H1 (cell line): ENCODE measurements around the gene HOXA13. TPM values are rescaled to one million over a fixed set of nuclear protein-coding genes. Genes with fewer than 3 reads are reported as not detected.
A peak's percentile ranks its signal among the peaks of the same experiment; 100 is the strongest.

Source experiments
- BACH1 ChIP-seq: IDR thresholded peaks from 2 replicates; pipeline ENCODE4 v1.6.1; 2012; ENCODE audit warnings: low read length, improper control_type of control experiment
- BRCA1 ChIP-seq: IDR thresholded peaks from 2 replicates; pipeline ENCODE4 v1.6.1; 2012; ENCODE audit warnings: low read depth, low read length, improper control_type of control experiment
- E2F6 ChIP-seq: IDR thresholded peaks from 2 replicates; pipeline ENCODE4 v1.6.1; 2012; ENCODE audit warnings: inconsistent platforms
- GABPA ChIP-seq: IDR thresholded peaks from 2 replicates; pipeline ENCODE4 v1.6.1; 2011; ENCODE audit warnings: mild to moderate bottlenecking, low read length, moderate library complexity, borderline replicate concordance; ENCODE audit not compliant: insufficient read depth
- GTF2F1 ChIP-seq: IDR thresholded peaks from 2 replicates; pipeline ENCODE4 v1.6.1; 2012; ENCODE audit warnings: low read depth, low read length, improper control_type of control experiment, borderline replicate concordance
- POLR2A ChIP-seq, 2 experiments: IDR thresholded peaks; 1 replicate in 1 of 2; 2 replicates in 1 of 2; pipeline ENCODE4 v1.6.1; 2011; ENCODE audit warnings: low read depth in 2 of 2, low read length in 2 of 2, mild to moderate bottlenecking in 2 of 2; ENCODE audit errors: control extremely low read depth in 1 of 2
- SP1 ChIP-seq: IDR thresholded peaks from 2 replicates; pipeline ENCODE4 v1.6.1; 2011; ENCODE audit warnings: low read depth, low read length
- SP2 ChIP-seq: IDR thresholded peaks from 2 replicates; pipeline ENCODE4 v1.6.1; 2012; ENCODE audit warnings: mild to moderate bottlenecking, low read length, inconsistent platforms
- SRF ChIP-seq: IDR thresholded peaks from 2 replicates; pipeline ENCODE4 v1.6.1; 2011; ENCODE audit warnings: mild to moderate bottlenecking, low read depth, low read length, moderate library complexity
- SUZ12 ChIP-seq: fragments of 200-600 bp; sonication (generic); IDR thresholded peaks from 2 replicates; pipeline ENCODE4 v1.6.1; 2012; ENCODE audit warnings: mild to moderate bottlenecking, inconsistent platforms, low read length, moderate library complexity, mixed read lengths
- TAF1 ChIP-seq: IDR thresholded peaks from 2 replicates; pipeline ENCODE4 v1.6.1; 2011; ENCODE audit warnings: mild to moderate bottlenecking, low read depth, low read length
- TCF12 ChIP-seq: IDR thresholded peaks from 2 replicates; pipeline ENCODE4 v1.6.1; 2011; ENCODE audit warnings: low read depth, mild to moderate bottlenecking, low read length
- USF2 ChIP-seq: IDR thresholded peaks from 2 replicates; pipeline ENCODE4 v1.6.1; 2011; ENCODE audit warnings: low read length, improper control_type of control experiment
- ZNF274 ChIP-seq: IDR thresholded peaks from 2 replicates; pipeline ENCODE4 v1.7.0; 2012; ENCODE audit warnings: low read length, borderline replicate concordance; ENCODE audit errors: extremely low read depth
- polyA plus RNA-seq, 7 experiments: library from polyadenylated mRNA; depleted of rRNA in 3 of 7; stranded (reverse) in 5 of 7; unstranded in 2 of 7; fragments of >200 nt in 5 of 7; fragments of 200-250 nt in 2 of 7; gene quantifications; 1 replicate in 5 of 7; 2 replicates in 1 of 7; 4 replicates in 1 of 7; pipeline versions ENCODE4 v1.2.1 to v1.2.3, GENCODE V29; 2011 to 2013; ENCODE audit warnings: missing spikeins in 2 of 7, mixed read lengths in 2 of 7
- total RNA-seq: library from RNA; stranded (reverse); fragmentation: NEBNext Ultra II Directional; extraction: Animal tissue kit (Norgen Biotek cat#: 25700); gene quantifications from 2 replicates; pipeline ENCODE4 v1.2.1, GENCODE V29; 2021

The HOXA13 gene
- total and polyA plus RNA-seq, 2 of the 8 experiments (the other 6 are each of a cell fraction or from before 2014, with no cell fraction given) = not detected

- TF ChIP-seq ZNF274 (no peak), GTF2F1 (no peak), USF2 (no peak), BRCA1 (no peak), SP2 (no peak), TCF12 (no peak), TAF1 (no peak), POLR2A (IDR thresholded peaks at IDR 0.05; ENCODE audit: control extremely low read depth in 1 of 2, low read depth in 2 of 2, low read length in 2 of 2) (no peak), SRF (no peak), SUZ12 (peak; percentile 98), GABPA (no peak), E2F6 (peak; percentile 65), SP1 (no peak), BACH1 (no peak)
These were observed 39.2 kb downstream of the HOXA13 start (continued) for GRCh38 chr7:27160546-27161213.
